LNCAP (cell line): ENCODE data around the gene RAB11FIP4.

Experiments used
- TF ChIP-seq, protein P1 (sequence below): fragments of 450-650 bp; IDR thresholded peaks from 2 replicates; pipeline ENCODE4 v1.5.1; 2017; ENCODE audit warnings: mild to moderate bottlenecking

RAB11FIP4 gene

GRCh38 chr17:31580316-31580705 lies 188.8 kb downstream of the RAB11FIP4 start:
- TF ChIP-seq, protein P1, sequence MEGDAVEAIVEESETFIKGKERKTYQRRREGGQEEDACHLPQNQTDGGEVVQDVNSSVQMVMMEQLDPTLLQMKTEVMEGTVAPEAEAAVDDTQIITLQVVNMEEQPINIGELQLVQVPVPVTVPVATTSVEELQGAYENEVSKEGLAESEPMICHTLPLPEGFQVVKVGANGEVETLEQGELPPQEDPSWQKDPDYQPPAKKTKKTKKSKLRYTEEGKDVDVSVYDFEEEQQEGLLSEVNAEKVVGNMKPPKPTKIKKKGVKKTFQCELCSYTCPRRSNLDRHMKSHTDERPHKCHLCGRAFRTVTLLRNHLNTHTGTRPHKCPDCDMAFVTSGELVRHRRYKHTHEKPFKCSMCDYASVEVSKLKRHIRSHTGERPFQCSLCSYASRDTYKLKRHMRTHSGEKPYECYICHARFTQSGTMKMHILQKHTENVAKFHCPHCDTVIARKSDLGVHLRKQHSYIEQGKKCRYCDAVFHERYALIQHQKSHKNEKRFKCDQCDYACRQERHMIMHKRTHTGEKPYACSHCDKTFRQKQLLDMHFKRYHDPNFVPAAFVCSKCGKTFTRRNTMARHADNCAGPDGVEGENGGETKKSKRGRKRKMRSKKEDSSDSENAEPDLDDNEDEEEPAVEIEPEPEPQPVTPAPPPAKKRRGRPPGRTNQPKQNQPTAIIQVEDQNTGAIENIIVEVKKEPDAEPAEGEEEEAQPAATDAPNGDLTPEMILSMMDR, result no peak

- TF ChIP-seq, protein P1, result no peak
Observed at GRCh38 chr17:31580706-31581490, 189.4 kb downstream of the RAB11FIP4 start.

DNA sequence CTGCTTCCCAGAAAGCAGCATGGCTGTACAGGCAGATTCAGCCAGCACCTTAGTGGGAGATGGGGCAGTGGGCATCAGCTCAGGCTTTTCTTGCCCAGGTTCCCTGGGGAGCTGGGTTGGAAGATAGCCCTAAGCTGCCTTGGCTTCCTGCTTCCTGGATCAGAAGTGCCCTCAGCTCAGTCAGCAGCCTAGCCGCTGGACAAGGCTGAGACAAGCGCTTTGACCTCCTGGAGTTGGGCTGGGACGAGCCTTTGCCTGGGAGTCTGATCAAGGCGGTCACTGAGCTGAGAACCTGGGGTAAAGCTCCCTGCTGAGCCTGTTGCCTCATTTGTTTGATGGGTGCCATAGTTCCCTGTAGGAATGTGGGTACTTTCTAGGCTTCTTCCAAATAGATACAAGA lies 190.0 kb downstream of the RAB11FIP4 start:
- TF ChIP-seq, protein P1, result no peak

DNA sequence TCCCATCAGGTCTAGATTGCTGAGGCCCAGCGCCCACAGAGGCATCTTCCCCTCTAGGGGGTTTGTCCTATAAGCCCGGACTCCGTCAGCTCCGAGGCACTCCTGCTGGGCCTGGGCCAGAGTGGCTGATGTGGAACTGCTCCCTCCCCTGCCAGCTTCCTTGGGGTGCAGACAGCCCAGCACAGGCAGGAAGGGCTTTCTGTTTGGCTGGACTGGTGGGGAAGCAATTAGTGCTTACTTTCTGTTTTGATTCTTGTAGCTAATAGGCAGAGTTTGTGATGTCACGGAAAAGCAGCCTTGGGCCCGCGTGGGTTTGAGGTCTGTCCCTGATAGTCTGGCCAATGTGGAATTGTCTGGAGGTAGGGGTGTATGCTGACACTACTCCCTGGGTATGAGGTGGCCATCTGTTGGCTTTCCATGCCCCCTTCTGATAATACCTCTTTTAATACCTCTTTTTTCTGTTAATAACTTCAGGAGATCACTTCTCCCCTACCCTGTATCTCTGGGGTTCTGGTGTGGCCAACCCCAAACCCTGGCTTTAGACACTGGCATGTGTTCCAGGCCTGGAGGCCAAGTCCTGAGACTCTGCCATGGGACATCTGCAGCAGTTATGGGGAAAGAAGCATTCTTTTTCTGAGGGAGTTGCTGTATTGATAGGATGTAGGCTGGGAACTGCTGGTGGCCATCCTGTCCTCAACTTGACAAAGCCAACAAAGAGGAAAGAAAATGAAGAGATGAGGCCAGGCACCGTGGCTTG lies 190.9 kb downstream of the RAB11FIP4 start:
- TF ChIP-seq, protein P1, result no peak

DNA sequence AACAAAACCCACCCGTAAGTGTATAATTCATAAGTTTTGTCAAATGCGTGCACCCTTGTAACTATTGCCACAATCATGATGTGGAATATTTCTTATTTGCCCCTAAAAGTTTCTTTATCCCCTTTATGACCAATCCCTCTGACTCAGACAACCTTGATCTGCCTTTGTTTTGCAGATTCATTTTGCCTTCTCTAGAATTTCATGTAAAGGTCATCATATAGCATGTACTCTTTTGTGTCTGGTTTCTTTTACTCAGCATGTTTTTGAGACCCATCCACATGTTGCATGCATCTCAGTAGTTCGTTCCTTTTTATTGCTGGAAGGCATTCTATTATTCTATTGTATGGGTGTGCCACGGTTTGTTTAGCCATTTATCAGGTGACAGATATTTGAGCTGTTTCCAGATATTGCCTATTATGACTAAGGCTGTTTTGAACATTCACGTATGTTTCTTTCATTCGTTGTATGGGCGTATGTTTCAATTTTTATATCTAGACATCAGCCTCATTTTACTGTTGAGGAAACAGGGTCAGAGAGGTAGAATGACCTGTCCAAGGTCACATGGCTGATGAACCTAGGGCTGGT lies 192.4 kb downstream of the RAB11FIP4 start:
- TF ChIP-seq, protein P1, result no peak

DNA sequence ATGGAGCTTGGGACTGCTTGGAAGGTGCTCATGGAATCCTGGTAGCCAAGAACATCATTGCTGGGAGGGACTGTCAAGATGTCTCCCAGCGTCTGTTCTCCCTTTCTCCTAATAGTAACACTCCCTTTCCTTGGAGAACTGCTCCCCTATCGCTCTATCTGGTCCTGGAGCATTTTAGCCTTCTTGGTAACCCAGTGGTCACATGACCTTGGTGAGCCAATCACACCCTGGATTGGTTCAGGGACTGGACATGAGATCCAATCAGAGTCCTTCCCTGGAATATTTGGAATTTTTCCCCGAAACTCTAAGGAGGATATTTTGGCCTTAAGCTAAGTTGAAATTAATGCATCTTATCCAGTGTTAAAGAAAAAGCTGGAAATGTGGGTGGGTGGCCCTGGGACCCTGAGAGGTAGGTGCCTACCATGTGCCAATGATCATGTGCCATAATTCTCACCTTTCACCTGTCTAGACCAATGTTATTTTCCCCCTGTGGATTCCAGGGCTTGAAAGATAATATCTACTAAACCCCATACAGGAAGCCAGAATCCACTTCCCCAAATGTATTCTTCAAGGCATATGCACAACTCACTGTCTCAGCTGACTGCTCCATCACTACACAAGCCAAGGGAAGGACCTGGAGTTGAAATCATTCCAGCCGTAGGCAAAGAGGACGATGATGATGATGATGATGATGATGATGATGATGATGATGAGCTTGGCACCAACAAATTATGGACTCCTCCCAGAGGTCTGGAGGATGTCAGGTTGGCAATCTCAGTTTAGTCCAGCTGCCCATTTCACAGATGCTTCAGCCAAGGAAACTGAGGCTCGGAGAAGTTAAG lies 193.2 kb downstream of the RAB11FIP4 start:
- TF ChIP-seq, protein P1, result no peak

DNA sequence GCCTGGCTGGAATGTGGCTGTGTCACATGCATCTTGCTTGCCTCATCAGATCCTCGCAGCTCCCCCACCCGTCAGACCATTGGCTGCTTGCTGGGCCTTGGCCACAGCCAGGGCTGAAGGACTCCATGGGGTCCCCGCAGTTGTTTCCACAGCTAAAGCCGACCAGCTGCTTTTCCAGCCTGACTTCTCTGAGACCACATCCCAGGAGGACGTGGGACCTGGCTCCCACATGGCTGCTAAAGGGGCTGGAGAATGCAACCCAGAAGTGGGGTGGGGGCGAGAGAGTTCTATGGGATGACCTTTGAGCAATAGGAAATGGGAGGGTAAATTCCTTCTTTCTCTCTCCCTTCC lies 193.8 kb downstream of the RAB11FIP4 start:
- TF ChIP-seq, protein P1, result no peak
